Measurements from ENCODE around the gene KPNA1.

Gene KPNA1

DNA sequence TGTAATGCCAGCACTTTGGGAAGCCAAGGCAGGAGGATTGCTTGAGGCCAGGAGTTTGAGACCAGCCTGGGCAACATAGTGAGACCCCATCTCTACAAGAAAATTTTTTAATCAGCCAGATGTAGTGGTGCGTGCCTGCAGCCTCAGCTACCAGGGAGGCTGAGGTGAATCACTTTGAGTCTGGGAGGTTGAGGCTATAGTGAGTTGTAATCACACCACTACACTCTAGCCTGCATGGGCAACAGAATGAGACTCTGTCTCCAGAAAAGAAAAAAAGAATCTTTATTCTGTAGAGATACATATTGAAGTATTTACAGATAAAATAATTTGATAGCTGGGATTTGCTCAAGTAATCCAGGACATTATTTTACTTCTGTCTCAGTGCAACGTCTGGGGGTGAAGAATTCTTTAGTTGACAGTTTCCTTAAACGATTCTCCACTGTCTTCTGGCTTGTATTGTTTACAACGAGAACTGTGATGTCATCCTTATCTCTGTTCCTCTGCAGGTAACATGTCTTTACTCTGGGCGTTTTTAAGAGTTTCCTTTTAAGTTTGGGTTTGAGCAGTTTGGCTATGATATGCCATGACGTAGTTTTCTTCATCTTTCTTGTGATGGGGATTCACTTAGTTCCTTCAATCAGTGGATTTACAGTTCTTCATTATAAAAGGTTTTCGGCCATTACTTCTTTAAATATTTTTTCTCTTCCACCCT is 26.3 kb downstream of the KPNA1 start:
- H3K4me3 ChIP-seq (ENCODE audit: low read depth, low read length): no peak overlapping the region
- no peak for TF ChIP-seq POLR2A (IDR thresholded peaks at IDR 0.05; ENCODE audit: extremely low read depth, insufficient read length)
- TF ChIP-seq MYC (IDR thresholded peaks at IDR 0.05; ENCODE audit: low read depth, low read length): no peak
- no peak for TF ChIP-seq MAX (IDR thresholded peaks at IDR 0.05; ENCODE audit: low read depth, low read length)
- TF ChIP-seq, protein P1, sequence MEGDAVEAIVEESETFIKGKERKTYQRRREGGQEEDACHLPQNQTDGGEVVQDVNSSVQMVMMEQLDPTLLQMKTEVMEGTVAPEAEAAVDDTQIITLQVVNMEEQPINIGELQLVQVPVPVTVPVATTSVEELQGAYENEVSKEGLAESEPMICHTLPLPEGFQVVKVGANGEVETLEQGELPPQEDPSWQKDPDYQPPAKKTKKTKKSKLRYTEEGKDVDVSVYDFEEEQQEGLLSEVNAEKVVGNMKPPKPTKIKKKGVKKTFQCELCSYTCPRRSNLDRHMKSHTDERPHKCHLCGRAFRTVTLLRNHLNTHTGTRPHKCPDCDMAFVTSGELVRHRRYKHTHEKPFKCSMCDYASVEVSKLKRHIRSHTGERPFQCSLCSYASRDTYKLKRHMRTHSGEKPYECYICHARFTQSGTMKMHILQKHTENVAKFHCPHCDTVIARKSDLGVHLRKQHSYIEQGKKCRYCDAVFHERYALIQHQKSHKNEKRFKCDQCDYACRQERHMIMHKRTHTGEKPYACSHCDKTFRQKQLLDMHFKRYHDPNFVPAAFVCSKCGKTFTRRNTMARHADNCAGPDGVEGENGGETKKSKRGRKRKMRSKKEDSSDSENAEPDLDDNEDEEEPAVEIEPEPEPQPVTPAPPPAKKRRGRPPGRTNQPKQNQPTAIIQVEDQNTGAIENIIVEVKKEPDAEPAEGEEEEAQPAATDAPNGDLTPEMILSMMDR (IDR thresholded peaks at IDR 0.05; ENCODE audit: low read depth, low read length): no peak
- no peak for DNase-seq (ENCODE audit: low read depth)

- TF ChIP-seq, protein P1 (IDR thresholded peaks at IDR 0.05; ENCODE audit: low read depth, low read length): no peak
- TF ChIP-seq MAX (IDR thresholded peaks at IDR 0.05; ENCODE audit: low read depth, low read length) (no peak), MYC (IDR thresholded peaks at IDR 0.05; ENCODE audit: low read depth, low read length) (no peak), POLR2A (IDR thresholded peaks at IDR 0.05; ENCODE audit: extremely low read depth, insufficient read length) (no peak)
- no peak for DNase-seq (ENCODE audit: low read depth)
- H3K4me3 ChIP-seq (ENCODE audit: low read depth, low read length): no peak overlapping the region
Measured at GRCh38 chr3:122484985-122485384, 29.8 kb downstream of the KPNA1 start.

GRCh38 chr3:122481390-122481789 is 33.3 kb downstream of the KPNA1 start:
- no peak for TF ChIP-seq POLR2A (IDR thresholded peaks at IDR 0.05; ENCODE audit: extremely low read depth, insufficient read length)
- TF ChIP-seq, protein P1 (IDR thresholded peaks at IDR 0.05; ENCODE audit: low read depth, low read length): no peak
- TF ChIP-seq MYC (IDR thresholded peaks at IDR 0.05; ENCODE audit: low read depth, low read length): no peak
- no peak for TF ChIP-seq MAX (IDR thresholded peaks at IDR 0.05; ENCODE audit: low read depth, low read length)
- no peak overlapping the region for H3K4me3 ChIP-seq (ENCODE audit: low read depth, low read length)
- DNase-seq (ENCODE audit: low read depth): no peak

GRCh38 chr3:122476532-122476931 is 38.2 kb downstream of the KPNA1 start:
- no peak for DNase-seq (ENCODE audit: low read depth)
- H3K4me3 ChIP-seq (ENCODE audit: low read depth, low read length): no peak overlapping the region
- TF ChIP-seq, protein P1 (IDR thresholded peaks at IDR 0.05; ENCODE audit: low read depth, low read length): no peak
- TF ChIP-seq MAX (IDR thresholded peaks at IDR 0.05; ENCODE audit: low read depth, low read length) (no peak), POLR2A (IDR thresholded peaks at IDR 0.05; ENCODE audit: extremely low read depth, insufficient read length) (no peak), MYC (IDR thresholded peaks at IDR 0.05; ENCODE audit: low read depth, low read length) (no peak)

DNA sequence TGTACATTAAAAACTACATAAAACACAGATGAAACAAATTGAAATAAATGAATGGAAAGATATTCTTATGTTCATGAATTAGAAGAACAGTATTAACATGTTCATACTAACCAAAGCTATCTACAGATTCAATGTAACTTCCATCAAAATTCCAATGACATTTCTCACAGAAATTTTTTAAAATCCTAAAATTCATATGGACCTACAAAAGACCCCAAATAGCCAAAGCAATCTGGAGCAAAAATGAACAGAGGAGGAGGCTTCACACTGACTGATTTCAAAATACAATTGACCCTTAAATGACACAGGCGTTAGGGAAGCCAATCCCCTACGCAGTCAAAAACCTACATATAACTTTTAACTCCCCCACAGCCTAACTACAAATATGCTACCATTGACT is 39.4 kb downstream of the KPNA1 start:
- DNase-seq (ENCODE audit: low read depth): no peak
- TF ChIP-seq, protein P1 (IDR thresholded peaks at IDR 0.05; ENCODE audit: low read depth, low read length): no peak
- TF ChIP-seq MAX (IDR thresholded peaks at IDR 0.05; ENCODE audit: low read depth, low read length): no peak
- TF ChIP-seq MYC (IDR thresholded peaks at IDR 0.05; ENCODE audit: low read depth, low read length): no peak
- TF ChIP-seq POLR2A (IDR thresholded peaks at IDR 0.05; ENCODE audit: extremely low read depth, insufficient read length): no peak

More for the DNA sequence above, 39.4 kb downstream of the KPNA1 start:
- no peak overlapping the region for H3K4me3 ChIP-seq (ENCODE audit: low read depth, low read length)
